ENCODE results near the gene KDM5C.
A peak's percentile ranks its signal among the peaks of the same experiment; 100 is the strongest.
"Not testable (repeated sequence)": the region's sequence is repeated elsewhere in the genome, so short reads cannot be mapped to it uniquely, and the experiment has no call there.

Gene KDM5C

DNA sequence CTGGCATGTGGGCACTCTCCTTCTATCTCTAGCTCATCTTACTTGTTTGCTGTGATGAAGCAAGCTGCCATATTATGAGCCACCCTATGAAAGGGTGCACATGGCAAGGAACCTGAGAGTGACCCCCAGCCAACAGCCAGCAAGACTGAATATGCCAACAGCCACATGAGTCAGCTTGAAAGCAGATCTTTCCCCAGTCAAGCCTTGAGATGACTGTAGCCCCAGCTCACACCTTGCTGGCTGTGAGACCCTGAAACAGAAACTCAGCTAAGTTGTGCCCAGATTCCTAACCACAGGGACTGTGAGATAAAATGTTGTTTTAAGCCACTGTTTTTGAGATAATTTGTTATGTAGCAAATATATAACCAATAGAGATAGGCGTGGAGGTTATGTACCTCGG, 36.2 kb downstream of the KDM5C start:
- no peak for DNase-seq

DNA sequence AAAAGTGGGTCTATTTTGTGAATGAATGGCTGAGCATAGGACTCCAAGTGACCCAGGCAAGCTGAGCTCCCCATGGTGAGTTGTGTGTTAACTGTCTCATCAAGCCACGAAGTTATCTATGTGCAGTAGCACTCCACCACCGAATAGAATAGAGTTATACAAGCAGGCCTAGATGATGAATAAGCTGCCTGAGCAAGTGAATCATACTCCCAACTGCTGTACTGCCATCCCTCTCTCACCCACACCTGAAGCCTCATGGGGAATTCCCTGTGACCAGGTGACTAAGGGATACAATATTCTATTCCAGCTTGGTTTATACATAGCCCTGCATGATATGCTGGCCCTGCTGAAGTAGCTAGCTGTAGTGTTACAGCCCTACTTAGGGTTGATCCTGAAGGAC, 38.7 kb downstream of the KDM5C start:
- DNase-seq = no peak

DNA sequence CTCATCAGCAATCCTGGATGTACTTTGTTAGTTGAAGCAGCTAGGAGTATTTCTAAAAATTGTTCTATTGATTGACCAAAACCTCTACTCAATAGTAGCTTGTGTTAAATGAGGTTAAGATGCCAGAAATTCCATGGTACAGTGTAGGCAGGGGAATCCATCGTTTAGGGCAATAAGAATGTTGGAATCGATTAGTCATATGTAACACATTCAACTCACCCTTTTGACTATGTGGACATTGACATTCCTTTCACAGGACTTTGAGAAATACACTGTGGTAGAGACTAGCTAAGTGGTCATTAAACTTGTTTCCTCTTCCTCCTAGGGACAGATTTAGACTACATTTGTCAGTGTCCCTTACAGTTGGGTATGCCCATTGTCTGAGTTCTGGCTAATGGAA, 40.2 kb downstream of the KDM5C start:
- no peak for DNase-seq

DNA sequence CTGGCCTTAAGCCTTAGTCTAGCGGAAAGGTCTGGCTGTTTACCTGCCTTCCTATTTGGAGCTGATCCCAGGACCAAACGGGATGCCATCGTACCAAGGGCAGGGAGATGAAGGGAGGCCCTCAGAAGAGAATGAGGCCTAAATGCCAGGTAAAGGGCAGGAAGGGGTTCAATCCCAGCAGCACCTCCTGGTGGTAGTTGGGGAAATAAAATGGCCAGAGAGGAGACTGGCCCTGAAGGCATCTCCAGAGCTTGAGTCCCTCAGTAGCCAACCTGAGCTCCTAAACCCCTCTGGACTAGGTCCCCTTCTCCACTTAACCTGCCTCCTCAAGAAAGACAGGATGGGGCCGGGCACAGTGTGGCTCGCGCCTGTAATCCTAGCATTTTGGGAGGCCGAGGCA, 53.7 kb downstream of the KDM5C start:
- no peak for DNase-seq

GRCh38 chrX:53166103-53166502, 58.9 kb downstream of the KDM5C start:
- no peak for DNase-seq

DNA sequence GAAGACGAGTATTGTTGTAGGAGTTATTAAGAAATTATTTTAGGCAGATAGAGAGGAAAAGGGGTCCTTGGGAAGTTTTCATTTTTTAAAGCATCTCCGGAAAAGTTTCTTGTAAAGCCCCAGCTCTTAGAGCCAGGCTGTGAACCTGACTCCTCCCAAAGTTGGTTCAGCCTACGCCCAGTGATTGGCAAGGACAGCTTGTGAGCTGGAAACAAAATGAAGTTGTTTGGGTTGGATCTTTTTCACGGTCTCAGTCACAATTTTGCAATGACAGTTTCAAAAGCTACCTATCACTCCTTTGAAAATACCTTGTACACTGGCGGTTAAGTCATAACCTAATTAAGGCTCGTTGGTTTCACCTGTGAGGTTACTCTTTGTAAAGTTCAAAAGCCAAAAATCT, 60.4 kb downstream of the KDM5C start:
- not testable (repeated sequence) for DNase-seq

DNA sequence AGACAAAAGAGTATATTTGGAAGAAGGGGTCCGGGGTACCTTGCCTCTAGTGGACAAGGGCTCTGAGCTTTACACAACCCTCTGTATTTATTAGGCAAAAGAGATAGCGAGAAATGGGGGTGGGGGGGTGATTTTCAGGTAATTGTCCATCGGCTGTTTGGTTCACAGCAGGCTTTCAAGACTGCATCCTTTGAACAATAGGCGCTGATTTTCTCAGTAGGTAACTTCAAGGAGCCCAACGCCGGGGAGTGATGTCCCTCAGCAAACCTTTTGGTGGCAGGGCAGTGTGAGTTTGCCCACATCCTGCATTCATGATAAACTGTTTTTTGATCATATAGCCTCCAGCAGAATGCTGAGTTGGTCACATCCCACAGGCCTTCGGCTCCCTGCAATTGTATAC, 61.6 kb downstream of the KDM5C start:
- DNase-seq = no peak

DNA sequence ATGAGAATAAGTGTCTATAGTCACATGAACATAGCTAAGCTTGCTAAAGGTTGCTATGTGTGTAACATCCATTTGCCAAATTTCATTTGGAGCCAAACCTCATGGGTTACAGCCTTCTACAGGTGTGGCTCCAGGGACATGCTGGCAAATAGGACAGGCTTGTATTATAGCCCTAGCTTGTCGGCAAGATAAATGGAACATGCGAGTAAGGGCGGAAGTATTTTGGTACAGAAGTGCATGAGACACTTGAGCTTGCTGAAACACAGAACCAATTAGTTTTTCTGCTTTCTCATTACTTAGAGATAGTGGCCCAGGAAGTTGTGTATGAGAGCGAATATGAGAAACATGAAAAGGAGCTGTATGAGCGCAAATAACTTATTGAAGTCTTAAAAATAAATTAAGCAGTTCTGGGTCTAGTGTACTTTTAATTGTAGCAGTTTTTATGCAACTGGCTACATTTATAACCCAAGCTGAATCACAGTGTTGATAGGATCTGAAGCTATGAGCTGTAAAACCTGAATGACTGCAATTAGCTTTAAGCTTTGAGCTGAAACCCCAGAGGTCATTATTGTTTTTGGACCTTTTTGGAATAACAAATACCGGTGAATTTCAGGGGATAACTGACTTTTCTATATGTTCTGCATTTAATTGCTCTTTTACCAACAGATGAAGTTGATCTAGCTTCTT, 64.6 kb downstream of the KDM5C start:
- DNase-seq = no peak

- DNase-seq = peak; percentile 0
Observed at GRCh38 chrX:53159184-53159583, 65.8 kb downstream of the KDM5C start.

DNA sequence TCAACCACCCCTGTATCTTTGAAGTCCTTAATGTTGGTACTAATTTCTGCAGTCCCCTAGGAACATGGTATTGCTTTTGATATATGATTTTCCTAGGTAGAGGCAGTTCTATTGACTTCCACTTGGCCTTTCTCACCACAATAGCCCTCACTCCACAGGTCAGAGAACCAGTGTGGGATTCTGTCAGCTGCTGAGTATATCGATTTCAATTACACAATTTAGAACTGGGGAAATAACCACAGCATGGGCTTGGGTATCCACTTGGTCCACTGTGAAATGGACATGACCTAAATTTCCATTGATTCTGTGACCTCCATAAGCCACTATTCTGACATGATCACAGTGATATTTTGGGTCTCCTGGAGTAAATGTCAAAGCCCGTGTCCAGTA, 68.8 kb downstream of the KDM5C start:
- no peak for DNase-seq

DNA sequence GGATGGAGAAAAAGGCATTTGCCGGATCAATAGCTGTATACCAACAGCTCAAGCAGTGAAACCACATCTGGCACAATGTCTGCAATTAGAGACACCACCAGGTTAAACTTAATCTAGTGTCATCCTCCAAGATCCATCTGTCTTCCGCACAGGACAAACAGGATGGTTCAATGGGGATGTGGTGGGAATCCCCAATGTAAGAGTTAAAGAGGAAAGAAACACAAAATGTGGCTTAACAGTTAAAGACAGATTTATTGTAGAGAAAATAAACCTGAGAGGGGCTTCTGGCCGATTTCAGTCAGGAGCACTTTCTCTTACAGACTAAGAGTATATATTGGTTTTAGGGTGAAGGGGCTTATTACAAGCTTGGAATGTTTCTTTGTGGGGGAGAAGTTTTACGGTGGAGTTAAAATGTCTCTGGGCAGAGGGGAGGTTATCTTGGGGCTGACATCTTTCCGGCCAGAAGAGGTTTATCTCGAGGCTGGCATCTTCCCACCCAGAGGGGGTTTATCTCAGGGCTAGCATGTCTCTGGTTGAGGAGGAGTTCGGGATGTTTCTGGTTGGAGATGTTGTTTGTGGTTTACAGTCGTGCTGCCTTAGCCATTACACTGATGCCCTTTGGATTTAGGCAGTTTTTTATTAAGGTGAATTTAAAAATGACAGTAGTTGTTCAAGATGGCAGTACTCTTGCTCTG, 69.3 kb downstream of the KDM5C start:
- DNase-seq = no peak

DNA sequence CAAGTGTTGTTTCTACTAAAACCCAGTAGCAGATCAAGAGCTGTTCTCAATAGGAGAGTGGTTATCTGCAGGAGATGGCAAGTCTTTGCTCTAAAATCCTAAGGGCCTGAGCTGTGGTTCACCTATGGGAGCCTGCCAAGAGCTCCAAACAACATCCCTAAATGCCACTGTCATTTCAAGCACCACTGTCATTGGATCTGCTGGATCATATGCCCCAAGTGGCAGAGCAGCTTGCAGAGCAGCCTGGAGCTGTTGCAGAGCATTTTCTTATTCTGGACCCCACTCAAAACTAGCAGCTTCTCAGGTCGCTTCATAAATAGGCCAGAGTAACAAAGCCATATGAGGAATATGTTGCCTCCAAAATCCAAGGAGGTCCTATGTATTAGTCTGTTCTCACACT, 71.4 kb downstream of the KDM5C start:
- no peak for DNase-seq
